ENCODE measurements around the gene COL21A1.

GRCh38 chr6:56230976-56231566, 16.3 kb downstream of the COL21A1 start:
- TF ChIP-seq CTCF (IDR thresholded peaks at IDR 0.05; ENCODE audit: low read depth, low read length, poor library complexity, severe bottlenecking) (no peak), EZH2phosphoT487 (IDR thresholded peaks at IDR 0.05; ENCODE audit: borderline replicate concordance, low read length) (no peak)
